CD4-positive, alpha-beta T cell (primary cell): ENCODE data around the gene SULT1C3. TPM values are rescaled to one million over a fixed set of nuclear protein-coding genes. Genes with fewer than 3 reads are reported as not detected.

Source experiments
- ATAC-seq: fragments of 200-7000 bp; cut with Tn5 transposase; one replicate; pipeline ENCODE4 v1.10.0; 2022; ENCODE audit warnings: mild to moderate bottlenecking; ENCODE audit not compliant: poor library complexity
- CTCF ChIA-PET: fragments of 350-600 bp; sonication (Branson Sonifier 250); formaldehyde crosslinking; loops from one replicate; lab custom pipeline; 2021; ENCODE audit warnings: antibody characterized with exemption, inconsistent platforms; lab: Charles Lee
- POLR2A ChIA-PET: fragments of 350-600 bp; sonication (Branson Sonifier 250); formaldehyde crosslinking; loops from one replicate; lab custom pipeline; 2021; ENCODE audit warnings: antibody characterized with exemption, inconsistent platforms; lab: Charles Lee
- DNase-seq, 14 experiments: peaks; one replicate each; pipeline ENCODE4 v3.0.0-alpha.2; 2013 to 2020; ENCODE audit warnings: mixed read lengths in 2 of 14
- H3K27ac ChIP-seq, 2 donors: one replicate each; pipeline versions ENCODE4 v1.5.1 to v1.7.0; 2013; ENCODE audit warnings: low read length in 2 of 2, low read depth in 1 of 2, mild to moderate bottlenecking in 1 of 2
- H3K27me3 ChIP-seq, 2 experiments: 1 replicate in 1 of 2; 2 replicates in 1 of 2; pipeline versions ENCODE4 v1.6.1 to v1.7.0; 2013; ENCODE audit warnings: low read length in 2 of 2, control low read depth in 1 of 2, mild to moderate bottlenecking in 1 of 2, moderate library complexity in 1 of 2; ENCODE audit not compliant: insufficient read depth in 2 of 2, control insufficient read depth in 1 of 2
- H3K36me3 ChIP-seq: one replicate; pipeline ENCODE4 v1.6.1; 2013; ENCODE audit warnings: low read length, control low read depth; ENCODE audit not compliant: insufficient read depth
- H3K4me1 ChIP-seq: one replicate; pipeline ENCODE4 v1.6.1; 2013; ENCODE audit warnings: low read length, control low read depth; ENCODE audit not compliant: insufficient read depth
- H3K4me3 ChIP-seq: one replicate; pipeline ENCODE4 v1.5.1; 2013; ENCODE audit warnings: mild to moderate bottlenecking, low read length, moderate library complexity
- H3K9me3 ChIP-seq, 2 experiments: 1 replicate in 1 of 2; 2 replicates in 1 of 2; pipeline versions ENCODE4 v1.6.1 to v1.7.0; 2013; ENCODE audit warnings: low read length in 2 of 2, mild to moderate bottlenecking in 2 of 2, control low read depth in 1 of 2, moderate library complexity in 1 of 2; ENCODE audit not compliant: control insufficient read depth in 1 of 2, insufficient read depth in 1 of 2
- H3K27ac Mint-ChIP-seq: one replicate; pipeline ENCODE4 v1.8.0; 2020; ENCODE audit warnings: mixed read lengths
- H3K27me3 Mint-ChIP-seq: one replicate; pipeline ENCODE4 v1.8.0; 2021; ENCODE audit warnings: mixed read lengths
- H3K36me3 Mint-ChIP-seq: one replicate; pipeline ENCODE4 v1.8.0; 2021; ENCODE audit warnings: low read depth, mixed read lengths
- H3K4me1 Mint-ChIP-seq: one replicate; pipeline ENCODE4 v1.8.0; 2021; ENCODE audit warnings: low read depth, mixed read lengths
- H3K4me3 Mint-ChIP-seq: one replicate; pipeline ENCODE4 v1.8.0; 2020; ENCODE audit warnings: mild to moderate bottlenecking, mixed read lengths
- H3K9me3 Mint-ChIP-seq: one replicate; pipeline ENCODE4 v1.8.0; 2020; ENCODE audit warnings: mixed read lengths
- intact Hi-C, 2 experiments: fragments of 100-400 bp; cut with DNase I in 1 of 2; cut with micrococcal nuclease in 1 of 2; formaldehyde crosslinking; loops; one replicate each; pipeline versions ENCODE4 v1.15.1 to v1.9.0; 2023 to 2025; cut with DNase I, micrococcal nuclease
- total RNA-seq, 174 experiments: library from RNA in 2 of 174; stranded (reverse) in 2 of 174; gene quantifications; one replicate each; pipeline ENCODE4 v1.2.3 and lab custom pipeline; 2021 to 2026
- TF ChIP-seq, protein P1 (sequence below): fragments of 200-600 bp; IDR thresholded peaks from one replicate; pipeline ENCODE4 v1.8.0; 2022; ENCODE audit warnings: antibody characterized with exemption, mild to moderate bottlenecking

Gene SULT1C3
- total RNA-seq, 2 experiments from 2014 or later, result not detected

DNA sequence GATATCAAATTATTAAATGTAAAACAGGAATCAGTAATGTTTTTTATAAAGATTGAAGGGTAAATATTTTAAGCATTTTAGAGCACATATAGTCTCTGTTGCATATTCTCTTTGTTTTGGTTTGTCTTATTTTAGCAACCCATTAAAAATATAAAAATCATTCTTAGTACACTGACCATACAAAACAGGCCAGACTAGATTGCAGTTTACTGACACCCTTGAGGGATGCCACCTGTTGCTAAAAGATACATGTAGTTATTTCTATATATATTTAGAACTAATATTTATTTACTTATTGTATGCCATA, 44.7 kb upstream of the SULT1C3 start:
- TF ChIP-seq, protein P1, sequence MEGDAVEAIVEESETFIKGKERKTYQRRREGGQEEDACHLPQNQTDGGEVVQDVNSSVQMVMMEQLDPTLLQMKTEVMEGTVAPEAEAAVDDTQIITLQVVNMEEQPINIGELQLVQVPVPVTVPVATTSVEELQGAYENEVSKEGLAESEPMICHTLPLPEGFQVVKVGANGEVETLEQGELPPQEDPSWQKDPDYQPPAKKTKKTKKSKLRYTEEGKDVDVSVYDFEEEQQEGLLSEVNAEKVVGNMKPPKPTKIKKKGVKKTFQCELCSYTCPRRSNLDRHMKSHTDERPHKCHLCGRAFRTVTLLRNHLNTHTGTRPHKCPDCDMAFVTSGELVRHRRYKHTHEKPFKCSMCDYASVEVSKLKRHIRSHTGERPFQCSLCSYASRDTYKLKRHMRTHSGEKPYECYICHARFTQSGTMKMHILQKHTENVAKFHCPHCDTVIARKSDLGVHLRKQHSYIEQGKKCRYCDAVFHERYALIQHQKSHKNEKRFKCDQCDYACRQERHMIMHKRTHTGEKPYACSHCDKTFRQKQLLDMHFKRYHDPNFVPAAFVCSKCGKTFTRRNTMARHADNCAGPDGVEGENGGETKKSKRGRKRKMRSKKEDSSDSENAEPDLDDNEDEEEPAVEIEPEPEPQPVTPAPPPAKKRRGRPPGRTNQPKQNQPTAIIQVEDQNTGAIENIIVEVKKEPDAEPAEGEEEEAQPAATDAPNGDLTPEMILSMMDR, result peak; percentile 21
- no peaks in the 10 kb centered on the region for H3K36me3 ChIP-seq
- ATAC-seq (no peak), DNase-seq (no peak)
- H3K9me3 Mint-ChIP-seq, result no peaks in the 10 kb centered on the region
- H3K9me3 ChIP-seq, result no peaks in the 10 kb centered on the region
- ChIA-PET POLR2A (no interaction called here), CTCF (no interaction called here)
- no peak overlapping the region for H3K27ac Mint-ChIP-seq
- no peak overlapping the region for H3K4me3 Mint-ChIP-seq
- no peaks in the 10 kb centered on the region for H3K4me1 ChIP-seq
- intact Hi-C loops, result no loop called here
- H3K36me3 Mint-ChIP-seq, result no peaks in the 10 kb centered on the region
- H3K27me3 ChIP-seq, result no peaks in the 10 kb centered on the region
- peaks cover 17% of the 10 kb centered on the region for H3K27me3 Mint-ChIP-seq
- H3K4me3 ChIP-seq, result no peak overlapping the region
- H3K27ac ChIP-seq, result no peak overlapping the region
- H3K4me1 Mint-ChIP-seq, result no peaks in the 10 kb centered on the region

DNA sequence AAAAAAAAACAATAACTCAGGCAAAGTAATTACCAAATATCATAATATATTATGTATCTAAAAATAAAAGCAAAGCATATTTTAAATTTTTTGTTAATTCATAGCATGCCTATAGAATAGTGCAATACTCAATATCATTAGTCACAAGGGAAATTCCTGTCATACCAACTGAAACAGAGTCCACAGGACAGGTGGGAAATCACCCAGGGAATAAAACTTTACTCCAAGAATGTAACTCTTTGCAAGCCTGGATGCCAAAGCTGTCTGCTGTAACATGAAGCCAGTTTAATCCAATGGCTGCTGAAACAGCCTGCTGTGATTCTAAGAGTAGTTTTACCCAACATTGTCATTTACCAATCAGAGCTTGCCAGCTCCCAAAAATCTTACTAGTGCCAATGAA, 40.0 kb upstream of the SULT1C3 start:
- POLR2A ChIA-PET, result no interaction called here
- no peak for ATAC-seq
- H3K4me1 ChIP-seq, result no peaks in the 10 kb centered on the region
- no peaks in the 10 kb centered on the region for H3K36me3 Mint-ChIP-seq
- H3K27me3 ChIP-seq, result no peaks in the 10 kb centered on the region
- H3K9me3 Mint-ChIP-seq, result peaks cover 4% of the 10 kb centered on the region
- no peak overlapping the region for H3K27ac ChIP-seq
- no peak overlapping the region for H3K4me3 Mint-ChIP-seq
- H3K27me3 Mint-ChIP-seq, result no peaks in the 10 kb centered on the region
- H3K4me3 ChIP-seq, result no peak overlapping the region
- CTCF ChIA-PET, result no interaction called here
- H3K36me3 ChIP-seq, result no peaks in the 10 kb centered on the region
- DNase-seq, result no peak
- no peak overlapping the region for H3K27ac Mint-ChIP-seq
- no peaks in the 10 kb centered on the region for H3K4me1 Mint-ChIP-seq
- peaks cover 0 to 6% of the 10 kb centered on the region in 2 experiments for H3K9me3 ChIP-seq
- intact Hi-C loops, result no loop called here
- TF ChIP-seq, protein P1, result no peak

DNA sequence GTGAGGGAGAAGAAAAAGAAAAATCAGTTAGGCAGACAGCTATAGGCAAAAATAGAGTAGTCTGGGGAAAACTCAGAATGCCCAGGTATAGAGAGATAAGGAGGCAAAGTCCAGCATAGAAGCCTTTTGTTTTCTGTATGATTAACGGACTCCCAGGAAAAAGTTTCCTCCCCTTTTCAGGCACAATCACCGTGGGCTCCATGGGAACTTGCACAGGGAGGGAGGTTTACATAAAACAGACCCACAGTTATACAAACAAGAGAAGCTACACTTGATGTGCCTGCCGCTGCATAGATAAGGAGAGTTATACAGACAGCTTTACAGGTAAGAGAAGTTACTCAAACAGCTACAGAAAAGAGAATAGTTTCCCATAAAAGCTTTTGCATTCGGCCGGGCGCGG, 39.2 kb upstream of the SULT1C3 start:
- Histone ChIP-seq H3K4me1 (no peaks in the 10 kb centered on the region), H3K9me3 (peaks cover 0 to 6% of the 10 kb centered on the region in 2 experiments), H3K27ac (no peak overlapping the region), H3K27me3 (no peaks in the 10 kb centered on the region), H3K36me3 (no peaks in the 10 kb centered on the region), H3K4me3 (no peak overlapping the region)
- intact Hi-C loops, result no loop called here
- Mint-ChIP-seq H3K4me1 (no peaks in the 10 kb centered on the region), H3K36me3 (no peaks in the 10 kb centered on the region), H3K27me3 (no peaks in the 10 kb centered on the region), H3K27ac (no peak overlapping the region), H3K9me3 (peaks cover 4% of the 10 kb centered on the region), H3K4me3 (no peak overlapping the region)
- ATAC-seq (no peak), DNase-seq (no peak)
- TF ChIP-seq, protein P1, result no peak
- ChIA-PET CTCF (no interaction called here), POLR2A (no interaction called here)
